ENCODE data around the gene SMURF1.

The SMURF1 gene

DNA sequence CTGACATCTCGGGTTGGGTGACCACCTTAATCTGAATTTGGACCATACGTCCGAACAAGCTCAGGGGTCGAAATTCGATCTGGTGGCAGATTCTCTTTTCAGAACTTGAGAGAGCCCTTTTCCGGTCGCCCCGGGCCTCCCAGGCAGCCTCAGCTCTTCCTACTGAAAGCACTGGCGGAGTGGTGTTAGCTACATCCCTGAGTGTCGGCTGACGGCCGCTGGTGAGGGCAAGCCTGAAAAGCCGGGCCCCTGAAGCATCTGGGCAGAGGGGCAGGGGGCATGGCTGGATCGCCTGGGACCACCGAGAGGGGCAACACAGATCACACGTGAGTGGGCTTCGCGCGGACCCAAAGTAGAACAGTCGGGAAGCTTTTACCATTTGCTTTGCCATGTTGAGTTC is 116.1 kb downstream of the SMURF1 start:
- DNase-seq, result no peak

DNA sequence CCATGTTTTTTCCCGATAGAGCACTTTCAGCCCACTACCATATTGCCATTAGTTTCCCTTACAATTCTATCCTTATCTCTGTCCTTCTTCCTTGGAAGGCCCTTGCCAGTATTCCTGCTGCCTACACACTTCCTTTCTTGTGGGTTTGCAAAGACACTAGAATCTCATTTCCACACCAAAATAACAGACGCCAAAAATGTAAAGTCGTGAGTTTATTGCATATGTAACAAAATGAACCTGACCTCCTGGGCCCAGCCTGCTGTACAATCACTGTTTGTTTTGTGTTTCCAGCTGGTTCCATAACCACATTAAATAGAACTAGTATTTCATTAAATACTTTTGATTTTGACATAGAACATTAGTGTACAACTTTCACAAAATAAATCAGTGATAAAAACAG is 116.7 kb downstream of the SMURF1 start:
- no peak for DNase-seq

DNA sequence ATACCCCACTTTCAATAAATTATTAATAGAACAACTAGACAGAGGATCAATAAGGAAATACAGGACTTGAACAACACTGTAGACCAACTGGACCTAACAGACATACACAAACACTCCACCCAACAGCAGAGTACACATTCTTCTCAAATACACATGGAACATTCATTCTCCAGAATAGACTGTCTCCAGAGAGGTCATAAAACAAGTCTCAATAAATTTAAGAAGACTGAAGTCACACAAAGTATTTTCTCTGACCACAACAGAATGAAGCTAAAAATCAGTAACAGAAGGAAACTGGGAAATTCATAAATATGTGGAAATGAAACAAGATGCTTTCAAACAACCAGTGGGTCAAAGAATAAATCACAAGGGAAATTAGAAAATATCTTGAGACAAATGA is 119.8 kb downstream of the SMURF1 start:
- DNase-seq, result no peak

DNA sequence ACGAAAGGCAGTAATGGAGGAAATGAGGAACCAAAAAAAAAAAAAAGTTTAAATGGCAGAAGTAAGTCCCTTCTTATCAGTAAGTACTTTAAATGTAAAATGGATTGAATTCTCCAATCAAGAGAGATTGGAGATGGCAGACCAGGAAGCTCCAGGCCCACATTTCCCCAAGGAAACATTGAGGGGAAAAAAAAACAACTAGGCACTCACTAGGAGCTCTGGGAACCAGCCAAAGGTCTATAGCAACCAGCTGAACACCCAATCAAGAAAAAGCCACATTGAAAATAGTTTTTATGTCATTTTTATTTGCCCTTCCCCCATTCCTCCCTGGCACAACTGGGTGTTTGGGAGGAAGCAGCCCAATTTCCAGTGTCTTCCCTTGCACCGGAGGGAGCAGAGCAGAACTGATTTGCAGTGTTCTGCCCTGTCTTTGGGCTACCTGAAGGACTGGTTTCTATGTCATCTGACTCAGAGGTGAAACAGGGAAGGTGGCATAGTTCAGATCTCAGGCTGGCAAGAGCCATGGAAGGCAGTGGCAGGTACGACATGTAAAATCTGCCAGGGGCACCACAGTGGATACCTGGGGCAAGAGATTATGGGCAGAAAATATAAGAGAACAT is 121.9 kb downstream of the SMURF1 start:
- no peak for DNase-seq

DNA sequence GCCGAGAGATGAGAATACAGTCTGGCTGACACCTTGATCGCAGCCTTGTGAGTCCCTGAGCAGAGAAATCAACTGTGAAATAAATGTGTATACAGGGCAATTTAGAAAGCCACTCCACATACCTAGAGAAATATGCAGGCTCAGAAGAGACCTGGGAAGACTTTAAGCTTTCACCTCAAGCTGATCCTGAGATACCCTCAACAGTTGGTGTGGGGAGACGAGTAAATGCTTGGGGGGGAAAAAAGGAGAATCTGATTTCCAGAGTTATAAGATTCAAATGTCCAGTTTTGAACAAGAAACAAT is 123.5 kb downstream of the SMURF1 start:
- no peak for DNase-seq

DNA sequence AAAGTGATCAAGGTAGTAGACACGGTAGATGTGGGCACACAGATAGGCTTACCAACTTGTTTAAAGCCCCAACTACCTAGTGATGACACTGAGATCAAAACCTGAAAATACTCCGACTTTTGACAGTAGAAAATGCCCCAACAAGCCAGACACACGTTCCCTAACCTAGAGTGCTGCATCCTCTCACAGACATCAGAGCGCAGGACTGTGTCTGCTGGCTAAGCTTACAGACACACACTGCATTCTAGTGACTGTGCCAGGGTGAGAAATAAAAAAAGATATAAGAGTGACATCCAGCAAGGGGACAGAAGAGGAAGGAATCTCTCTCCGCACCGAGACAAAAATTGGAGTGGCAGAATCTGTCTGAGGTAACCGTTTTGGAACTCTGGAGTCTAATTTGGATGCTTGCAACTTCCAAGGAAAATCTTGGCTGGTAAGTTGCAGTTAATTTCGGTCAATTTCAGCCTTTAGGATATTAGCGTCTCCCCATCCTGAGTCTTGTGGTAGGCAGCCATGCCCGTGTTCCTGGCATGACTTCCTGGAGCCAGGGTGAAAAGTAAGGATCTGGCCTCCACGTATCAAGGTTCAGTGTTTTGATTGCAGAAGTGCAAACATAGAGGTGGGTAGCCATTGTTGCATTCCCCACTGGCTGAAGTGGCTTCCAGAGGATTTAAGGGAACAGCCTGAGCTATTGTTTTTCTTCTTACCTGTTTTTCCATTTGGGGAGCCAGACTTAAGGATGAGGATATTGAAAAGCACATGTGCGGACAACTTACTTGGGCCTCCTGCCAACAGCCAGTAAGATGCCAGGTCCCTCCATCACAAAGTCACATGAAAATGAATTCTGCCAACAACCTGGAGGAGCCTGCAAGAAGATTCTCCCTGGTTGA is 124.1 kb downstream of the SMURF1 start:
- DNase-seq, result no peak

DNA sequence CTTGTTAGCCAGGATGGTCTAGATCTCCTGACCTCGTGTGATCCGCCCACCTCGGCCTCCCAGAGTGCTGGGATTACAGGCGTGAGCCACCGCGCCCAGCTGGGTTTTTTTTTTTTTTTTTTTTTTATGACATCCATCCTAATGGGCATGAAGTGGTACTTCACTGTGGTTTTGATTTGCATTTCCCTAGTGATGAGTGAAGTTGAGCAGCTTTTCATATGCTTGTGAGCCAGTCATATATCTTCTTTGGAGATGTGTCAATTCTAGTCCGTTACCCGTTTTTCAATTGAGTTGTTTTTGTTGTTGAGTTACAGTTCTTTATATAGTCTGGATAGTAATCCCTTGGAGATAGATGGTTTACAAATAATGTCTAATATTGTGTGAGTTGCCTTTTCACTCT is 127.7 kb downstream of the SMURF1 start:
- DNase-seq, result no peak

GRCh38 chr7:99014113-99014985 is 129.6 kb downstream of the SMURF1 start:
- DNase-seq, result no peak

DNA sequence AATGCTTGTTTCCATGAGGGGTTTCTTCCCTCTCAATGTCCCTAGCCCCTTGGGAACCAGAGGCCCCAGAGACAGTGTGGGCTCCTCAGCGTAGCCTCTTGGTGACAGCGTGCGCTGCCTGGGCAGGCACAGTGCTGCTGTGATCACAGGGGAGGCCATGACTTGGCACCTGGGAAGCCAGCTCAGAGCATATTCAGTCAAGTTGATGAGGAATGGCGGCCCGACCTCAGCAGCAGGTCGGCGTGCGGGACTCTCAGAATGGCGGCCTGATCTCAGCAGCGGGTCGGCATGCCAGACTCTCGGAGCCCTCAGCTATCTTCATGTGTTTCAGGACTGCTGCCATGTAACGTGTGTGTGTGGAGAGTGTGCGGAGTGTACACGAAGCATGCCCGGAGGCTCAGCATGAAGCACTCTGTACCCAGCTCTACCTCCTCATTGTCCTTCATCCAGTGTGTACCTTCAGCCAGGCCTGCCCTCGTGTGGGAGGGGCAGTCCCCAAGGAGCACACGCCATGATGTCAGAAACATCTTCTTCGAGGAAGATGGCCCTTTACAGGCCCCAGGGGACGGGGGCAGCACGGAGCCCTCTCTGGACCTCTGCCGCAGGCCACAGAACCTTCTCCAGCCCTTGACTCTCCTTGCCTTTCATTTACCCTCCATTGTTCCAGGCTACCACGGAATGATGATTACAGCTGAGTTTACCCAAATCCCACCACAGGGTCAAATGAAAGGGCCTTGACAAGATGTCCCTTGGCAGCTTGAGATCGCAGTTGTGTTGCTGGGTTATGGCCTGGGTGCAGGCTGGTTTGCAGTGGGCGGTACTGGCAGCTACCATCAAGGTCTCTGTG is 130.4 kb downstream of the SMURF1 start:
- DNase-seq, result no peak

- DNase-seq, result no peak
Observed at GRCh38 chr7:99012722-99013121, 131.2 kb downstream of the SMURF1 start.

DNA sequence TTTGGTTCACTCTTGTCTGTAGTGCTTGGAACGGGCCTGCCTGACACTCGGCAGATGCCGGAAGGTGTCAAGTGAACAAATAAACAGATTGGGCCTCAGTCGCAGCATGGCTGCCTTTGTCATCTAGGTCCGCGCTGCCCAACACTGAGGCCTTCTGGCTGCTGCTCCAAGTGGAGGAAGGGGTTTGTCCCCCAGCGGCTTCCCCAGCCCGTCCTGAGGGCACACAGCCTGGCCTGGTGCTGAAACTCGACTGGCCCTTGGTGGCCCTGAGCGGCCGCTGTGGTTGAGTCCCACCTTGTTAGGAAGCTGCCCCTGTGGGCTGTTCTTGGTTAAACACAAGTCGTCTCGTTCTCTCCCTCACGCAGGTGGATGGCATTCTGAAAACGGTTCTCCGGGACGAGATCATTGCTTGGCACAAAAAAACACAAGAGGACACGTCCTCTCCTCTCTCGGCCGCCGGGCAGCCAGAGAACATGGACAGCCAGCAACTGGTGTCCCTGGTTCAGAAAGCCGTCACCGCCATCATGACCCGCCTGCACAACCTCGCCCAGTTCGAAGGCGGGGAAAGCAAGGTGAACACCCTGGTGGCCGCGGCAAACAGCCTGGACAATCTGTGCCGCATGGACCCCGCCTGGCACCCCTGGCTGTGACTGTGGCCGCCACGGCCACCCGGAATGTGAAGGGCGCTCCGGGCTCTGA is 132.1 kb downstream of the SMURF1 start:
- DNase-seq, result no peak

- no peak for DNase-seq
Observed at GRCh38 chr7:99011341-99011705, 132.6 kb downstream of the SMURF1 start.

- no peak for DNase-seq
Observed at GRCh38 chr7:99010281-99010680, 133.6 kb downstream of the SMURF1 start.

GRCh38 chr7:99008921-99009530 is 134.9 kb downstream of the SMURF1 start:
- DNase-seq, result no peak

GRCh38 chr7:99008181-99008631 is 135.7 kb downstream of the SMURF1 start:
- DNase-seq, result no peak

DNA sequence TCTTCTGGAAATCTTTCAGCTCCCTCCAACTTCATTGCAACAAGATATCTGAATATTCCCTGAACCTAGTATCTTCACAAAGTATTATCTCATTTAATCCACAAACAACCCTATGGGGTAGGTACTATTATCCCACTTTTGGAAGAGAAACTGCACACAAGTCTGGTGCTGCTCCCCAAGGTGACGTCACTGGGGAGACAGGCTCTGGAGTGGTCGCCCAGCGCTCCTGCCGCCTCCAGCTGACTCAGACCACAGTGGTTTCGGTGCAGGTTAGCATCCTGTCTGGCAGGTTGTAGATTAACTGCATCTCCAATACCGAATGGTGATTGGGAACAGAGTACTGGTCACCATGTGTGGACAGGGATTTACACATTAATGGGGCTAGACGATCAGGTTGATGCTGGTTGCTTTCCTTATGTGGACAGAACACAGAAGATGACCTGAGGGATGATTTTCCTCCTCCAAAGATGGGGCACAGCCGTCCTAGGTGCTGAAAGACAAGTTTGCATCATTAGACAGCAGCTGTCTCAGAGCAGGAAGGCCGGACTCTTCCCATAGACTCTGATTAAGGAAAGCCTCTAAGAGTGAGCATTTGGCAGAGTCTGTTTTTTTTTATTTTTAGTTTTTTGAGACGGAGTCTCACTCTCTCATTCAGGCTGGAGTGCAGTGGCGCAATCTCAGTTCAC is 137.0 kb downstream of the SMURF1 start:
- DNase-seq, result no peak

- DNase-seq, result no peak
Observed at GRCh38 chr7:99005776-99006175, 138.1 kb downstream of the SMURF1 start.

GRCh38 chr7:99004781-99005500 is 139.0 kb downstream of the SMURF1 start:
- no peak for DNase-seq

- DNase-seq, result no peak
Observed at GRCh38 chr7:99004216-99004615, 139.7 kb downstream of the SMURF1 start.

- DNase-seq, result no peak
Observed at GRCh38 chr7:99003419-99003818, 140.5 kb downstream of the SMURF1 start.
